Measurements from ENCODE around the gene PLA2G4A.

PLA2G4A gene

GRCh38 chr1:186841599-186841998, 12.8 kb downstream of the PLA2G4A start:
- Histone ChIP-seq H3K4me2 (ENCODE audit: low read length) (no peak overlapping the region), H3F3A (ENCODE audit: insufficient read depth, low read length) (no peaks in the 10 kb centered on the region)
- TF ChIP-seq EZH2 (IDR thresholded peaks at IDR 0.05; ENCODE audit: borderline replicate concordance, low read length) (no peak), CTCF (IDR thresholded peaks at IDR 0.05; ENCODE audit: low read length) (no peak)

GRCh38 chr1:186842547-186842946, 13.8 kb downstream of the PLA2G4A start:
- H3K36me3 ChIP-seq (ENCODE audit: insufficient read depth, low read length) = no peaks in the 10 kb centered on the region
- H3K9me2 ChIP-seq (ENCODE audit: low read depth, low read length) = no peaks in the 10 kb centered on the region
- H3K4me1 ChIP-seq (ENCODE audit: insufficient read depth, low read length, severe bottlenecking) = no peaks in the 10 kb centered on the region
- H3K79me2 ChIP-seq (ENCODE audit: insufficient read depth, low read length) = no peaks in the 10 kb centered on the region
- H3K27me3 ChIP-seq (ENCODE audit: insufficient read depth, low read length) = no peaks in the 10 kb centered on the region
- H3K4me2 ChIP-seq (ENCODE audit: low read length) = no peak overlapping the region
- H3F3A ChIP-seq (ENCODE audit: insufficient read depth, low read length) = no peaks in the 10 kb centered on the region
- H4K20me1 ChIP-seq (ENCODE audit: insufficient read depth, low read length) = no peaks in the 10 kb centered on the region
- no peak overlapping the region for H3K27ac ChIP-seq (ENCODE audit: low read depth, low read length, poor library complexity, severe bottlenecking)
- H3K4me3 ChIP-seq (ENCODE audit: low read depth, low read length, poor library complexity, severe bottlenecking) = no peak overlapping the region
- H3K9me3 ChIP-seq (ENCODE audit: low read length) = no peaks in the 10 kb centered on the region
- no peak for TF ChIP-seq CTCF (IDR thresholded peaks at IDR 0.05; ENCODE audit: low read length)
- no peak for TF ChIP-seq EZH2 (IDR thresholded peaks at IDR 0.05; ENCODE audit: borderline replicate concordance, low read length)
- H2AFZ ChIP-seq (ENCODE audit: low read length) = no peak overlapping the region
- no peak overlapping the region for H3K9ac ChIP-seq (ENCODE audit: low read length)

More at GRCh38 chr1:186841599-186841998, 12.8 kb downstream of the PLA2G4A start:
- Histone ChIP-seq H3K27ac (ENCODE audit: low read depth, low read length, poor library complexity, severe bottlenecking) (no peak overlapping the region), H4K20me1 (ENCODE audit: insufficient read depth, low read length) (no peaks in the 10 kb centered on the region), H3K9me2 (ENCODE audit: low read depth, low read length) (no peaks in the 10 kb centered on the region), H3K79me2 (ENCODE audit: insufficient read depth, low read length) (no peaks in the 10 kb centered on the region), H3K9ac (ENCODE audit: low read length) (no peak overlapping the region), H3K27me3 (ENCODE audit: insufficient read depth, low read length) (no peaks in the 10 kb centered on the region), H3K9me3 (ENCODE audit: low read length) (no peaks in the 10 kb centered on the region), H3K4me1 (ENCODE audit: insufficient read depth, low read length, severe bottlenecking) (no peaks in the 10 kb centered on the region), H3K36me3 (ENCODE audit: insufficient read depth, low read length) (no peaks in the 10 kb centered on the region), H2AFZ (ENCODE audit: low read length) (no peak overlapping the region), H3K4me3 (ENCODE audit: low read depth, low read length, poor library complexity, severe bottlenecking) (no peak overlapping the region)

- Histone ChIP-seq H3K4me3 (ENCODE audit: low read depth, low read length, poor library complexity, severe bottlenecking) (no peak overlapping the region), H3K36me3 (ENCODE audit: insufficient read depth, low read length) (no peaks in the 10 kb centered on the region), H3K4me2 (ENCODE audit: low read length) (no peak overlapping the region), H3K9me3 (ENCODE audit: low read length) (no peaks in the 10 kb centered on the region), H3K9ac (ENCODE audit: low read length) (no peak overlapping the region), H3K4me1 (ENCODE audit: insufficient read depth, low read length, severe bottlenecking) (no peaks in the 10 kb centered on the region), H4K20me1 (ENCODE audit: insufficient read depth, low read length) (no peaks in the 10 kb centered on the region), H3K27me3 (ENCODE audit: insufficient read depth, low read length) (no peaks in the 10 kb centered on the region), H3K27ac (ENCODE audit: low read depth, low read length, poor library complexity, severe bottlenecking) (no peak overlapping the region), H3K9me2 (ENCODE audit: low read depth, low read length) (no peaks in the 10 kb centered on the region), H2AFZ (ENCODE audit: low read length) (no peak overlapping the region), H3F3A (ENCODE audit: insufficient read depth, low read length) (no peaks in the 10 kb centered on the region), H3K79me2 (ENCODE audit: insufficient read depth, low read length) (no peaks in the 10 kb centered on the region)
- TF ChIP-seq EZH2 (IDR thresholded peaks at IDR 0.05; ENCODE audit: borderline replicate concordance, low read length) = no peak
- TF ChIP-seq CTCF (IDR thresholded peaks at IDR 0.05; ENCODE audit: low read length) = no peak
These were observed 14.5 kb downstream of the PLA2G4A start for GRCh38 chr1:186843226-186843625.

All from OCI-LY1 (cell line).